Loucy (cell line): Measurements from ENCODE around the gene NAA38.

ENCODE experiments used
- H2AFZ ChIP-seq: fragments of 200-600 bp; sonication (generic); 2 replicates; pipeline ENCODE4 v1.6.0; 2016; ENCODE audit warnings: antibody characterized with exemption, mild to moderate bottlenecking, low read length, moderate library complexity
- H3F3A ChIP-seq: fragments of 200-600 bp; 2 replicates; pipeline ENCODE4 v1.6.0; 2016; ENCODE audit warnings: antibody characterized with exemption, low read depth, mild to moderate bottlenecking
- H3K27me3 ChIP-seq: fragments of 200-600 bp; sonication (generic); 2 replicates; pipeline ENCODE4 v1.6.1; 2014; ENCODE audit warnings: low read length, mild to moderate bottlenecking; ENCODE audit not compliant: insufficient read depth, poor library complexity, severe bottlenecking
- H3K36me3 ChIP-seq: fragments of 200-600 bp; sonication (generic); 2 replicates; pipeline ENCODE4 v1.6.1; 2016; ENCODE audit warnings: low read length; ENCODE audit not compliant: insufficient read depth
- H3K4me1 ChIP-seq: fragments of 200-600 bp; sonication (generic); 2 replicates; pipeline ENCODE4 v1.5.1; 2014; ENCODE audit warnings: low read length, mild to moderate bottlenecking; ENCODE audit not compliant: insufficient read depth, poor library complexity, severe bottlenecking
- H3K4me2 ChIP-seq: fragments of 200-600 bp; sonication (generic); 2 replicates; pipeline ENCODE4 v1.6.0; 2014; ENCODE audit warnings: antibody characterized with exemption, low read length, low read depth, mild to moderate bottlenecking; ENCODE audit not compliant: poor library complexity, severe bottlenecking
- H3K4me3 ChIP-seq: fragments of 200-600 bp; sonication (generic); 2 replicates; pipeline ENCODE4 v1.5.1; 2014; ENCODE audit warnings: low read length, mild to moderate bottlenecking, mixed read lengths; ENCODE audit not compliant: poor library complexity, severe bottlenecking
- H3K79me2 ChIP-seq: fragments of 200-600 bp; sonication (generic); 2 replicates; pipeline ENCODE4 v1.6.1; 2014; ENCODE audit warnings: low read length; ENCODE audit not compliant: insufficient read depth
- H3K9ac ChIP-seq: fragments of 200-600 bp; sonication (generic); 2 replicates; pipeline ENCODE4 v1.6.0; 2014; ENCODE audit warnings: mild to moderate bottlenecking, low read depth, low read length, moderate library complexity; ENCODE audit not compliant: poor library complexity, severe bottlenecking
- H3K9me2 ChIP-seq: fragments of 200-600 bp; sonication (generic); replicated peaks from 2 replicates; pipeline ENCODE4 v1.6.1; 2016; ENCODE audit warnings: low read depth, low read length, mixed read lengths
- H3K9me3 ChIP-seq: fragments of 200-600 bp; sonication (generic); 2 replicates; pipeline ENCODE4 v1.6.1; 2014; ENCODE audit warnings: mild to moderate bottlenecking, antibody characterized with exemption, low read length, low read depth; ENCODE audit not compliant: insufficient read depth
- H4K20me1 ChIP-seq: fragments of 200-600 bp; sonication (generic); 2 replicates; pipeline ENCODE4 v1.6.0; 2014; ENCODE audit warnings: antibody characterized with exemption, low read length, mild to moderate bottlenecking; ENCODE audit not compliant: insufficient read depth, poor library complexity, severe bottlenecking
- CTCF ChIP-seq: fragments of 200-600 bp; sonication (generic); conservative IDR thresholded peaks from 2 replicates; pipeline ENCODE4 v1.5.1; 2014; ENCODE audit warnings: mild to moderate bottlenecking, antibody characterized with exemption, low read length
- EZH2phosphoT487 ChIP-seq: fragments of 200-600 bp; IDR thresholded peaks from 2 replicates; pipeline ENCODE4 v1.6.1; 2018; ENCODE audit warnings: antibody characterized with exemption, mild to moderate bottlenecking, moderate library complexity, borderline replicate concordance

Gene NAA38

GRCh38 chr17:7838090-7839075, 19.0 kb downstream of the NAA38 start:
- peak overlapping the region; percentile 66 for H3K9ac ChIP-seq
- H3K27me3 ChIP-seq: no peaks in the 10 kb centered on the region
- no peak overlapping the region; the same call in 1 of the 2 replicates for H2AFZ ChIP-seq
- H3K36me3 ChIP-seq: no peaks in the 10 kb centered on the region
- no peak for TF ChIP-seq CTCF
- peaks cover 44% of the 10 kb centered on the region for H4K20me1 ChIP-seq
- no peaks in the 10 kb centered on the region for H3K9me3 ChIP-seq
- H3K4me1 ChIP-seq: peaks cover 54% of the 10 kb centered on the region
- H3K79me2 ChIP-seq: peaks cover 62% of the 10 kb centered on the region; the same call in 1 of the 2 replicates
- peak overlapping the region; percentile 98 for H3K4me3 ChIP-seq
- peak overlapping the region; percentile 98 for H3K4me2 ChIP-seq
- peaks cover 15% of the 10 kb centered on the region; the same call in 1 of the 2 replicates for H3F3A ChIP-seq
- H3K9me2 ChIP-seq: no peaks in the 10 kb centered on the region

GRCh38 chr17:7837408-7838088, 19.8 kb downstream of the NAA38 start:
- Histone ChIP-seq H2AFZ (peak overlapping the region; percentile 16; the same call in 1 of the 2 replicates), H3K9me2 (no peaks in the 10 kb centered on the region), H3K36me3 (no peaks in the 10 kb centered on the region), H3K9me3 (no peaks in the 10 kb centered on the region), H3F3A (peaks cover 15% of the 10 kb centered on the region; the same call in 1 of the 2 replicates), H3K4me1 (peaks cover 59% of the 10 kb centered on the region), H4K20me1 (peaks cover 36% of the 10 kb centered on the region), H3K4me3 (peak overlapping the region; percentile 98), H3K27me3 (no peaks in the 10 kb centered on the region), H3K79me2 (peaks cover 53% of the 10 kb centered on the region; the same call in 1 of the 2 replicates), H3K4me2 (peak overlapping the region; percentile 94), H3K9ac (peak overlapping the region; percentile 66)
- TF ChIP-seq EZH2phosphoT487 (no peak), CTCF (no peak)

GRCh38 chr17:7836596-7837407, 20.6 kb downstream of the NAA38 start:
- peak overlapping the region; percentile 90 for H3K9ac ChIP-seq
- H3F3A ChIP-seq: peaks cover 15% of the 10 kb centered on the region; the same call in 1 of the 2 replicates
- no peaks in the 10 kb centered on the region for H3K27me3 ChIP-seq
- H2AFZ ChIP-seq: peak overlapping the region; percentile 83; the same call in 1 of the 2 replicates
- peak overlapping the region; percentile 94 for H3K4me2 ChIP-seq
- H4K20me1 ChIP-seq: peaks cover 32% of the 10 kb centered on the region
- no peaks in the 10 kb centered on the region for H3K36me3 ChIP-seq
- no peaks in the 10 kb centered on the region for H3K9me3 ChIP-seq
- H3K4me3 ChIP-seq: peak overlapping the region; percentile 98
- peaks cover 49% of the 10 kb centered on the region; the same call in 1 of the 2 replicates for H3K79me2 ChIP-seq
- peaks cover 55% of the 10 kb centered on the region for H3K4me1 ChIP-seq
- no peak for TF ChIP-seq EZH2phosphoT487
- no peak for TF ChIP-seq CTCF
- H3K9me2 ChIP-seq: no peaks in the 10 kb centered on the region
